ENCODE results near the gene TSC22D3.

TSC22D3 gene

DNA sequence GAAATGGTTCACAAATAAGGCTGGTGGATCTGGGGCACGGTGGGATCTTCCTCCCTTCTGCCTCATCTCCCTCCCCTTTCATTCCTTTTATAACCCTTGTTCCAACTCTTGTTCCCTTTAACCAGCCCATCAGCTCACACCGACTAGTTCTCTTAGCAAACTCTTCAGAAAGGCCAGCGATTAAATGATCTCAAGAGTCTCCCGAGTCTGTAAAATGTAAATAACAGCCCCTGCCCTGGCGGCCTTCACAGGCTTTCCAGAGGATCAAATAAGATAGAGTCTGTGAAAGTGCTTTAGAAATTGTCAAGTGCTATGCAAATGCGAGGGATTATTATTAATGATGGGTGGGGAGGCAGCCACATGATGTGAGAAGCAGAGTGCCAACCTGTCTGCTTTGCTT lies 27.1 kb downstream of the TSC22D3 start:
- TF ChIP-seq, protein P1, sequence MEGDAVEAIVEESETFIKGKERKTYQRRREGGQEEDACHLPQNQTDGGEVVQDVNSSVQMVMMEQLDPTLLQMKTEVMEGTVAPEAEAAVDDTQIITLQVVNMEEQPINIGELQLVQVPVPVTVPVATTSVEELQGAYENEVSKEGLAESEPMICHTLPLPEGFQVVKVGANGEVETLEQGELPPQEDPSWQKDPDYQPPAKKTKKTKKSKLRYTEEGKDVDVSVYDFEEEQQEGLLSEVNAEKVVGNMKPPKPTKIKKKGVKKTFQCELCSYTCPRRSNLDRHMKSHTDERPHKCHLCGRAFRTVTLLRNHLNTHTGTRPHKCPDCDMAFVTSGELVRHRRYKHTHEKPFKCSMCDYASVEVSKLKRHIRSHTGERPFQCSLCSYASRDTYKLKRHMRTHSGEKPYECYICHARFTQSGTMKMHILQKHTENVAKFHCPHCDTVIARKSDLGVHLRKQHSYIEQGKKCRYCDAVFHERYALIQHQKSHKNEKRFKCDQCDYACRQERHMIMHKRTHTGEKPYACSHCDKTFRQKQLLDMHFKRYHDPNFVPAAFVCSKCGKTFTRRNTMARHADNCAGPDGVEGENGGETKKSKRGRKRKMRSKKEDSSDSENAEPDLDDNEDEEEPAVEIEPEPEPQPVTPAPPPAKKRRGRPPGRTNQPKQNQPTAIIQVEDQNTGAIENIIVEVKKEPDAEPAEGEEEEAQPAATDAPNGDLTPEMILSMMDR (IDR thresholded peaks at IDR 0.05; ENCODE audit: insufficient read depth, low read length, missing control alignments): no peak
- H3K4me3 ChIP-seq (ENCODE audit: low read depth, low read length): no peak overlapping the region
- POLR2A ChIA-PET: no interaction called here
- CTCF ChIA-PET: interaction anchor here (2.1 kb wide), 1 partner anchor 29 kb away, joined by 6 read pairs; the partner anchor contains the start of gene NCBP2L
- DNase-seq (ENCODE audit: low read depth, low spot score): no peak

DNA sequence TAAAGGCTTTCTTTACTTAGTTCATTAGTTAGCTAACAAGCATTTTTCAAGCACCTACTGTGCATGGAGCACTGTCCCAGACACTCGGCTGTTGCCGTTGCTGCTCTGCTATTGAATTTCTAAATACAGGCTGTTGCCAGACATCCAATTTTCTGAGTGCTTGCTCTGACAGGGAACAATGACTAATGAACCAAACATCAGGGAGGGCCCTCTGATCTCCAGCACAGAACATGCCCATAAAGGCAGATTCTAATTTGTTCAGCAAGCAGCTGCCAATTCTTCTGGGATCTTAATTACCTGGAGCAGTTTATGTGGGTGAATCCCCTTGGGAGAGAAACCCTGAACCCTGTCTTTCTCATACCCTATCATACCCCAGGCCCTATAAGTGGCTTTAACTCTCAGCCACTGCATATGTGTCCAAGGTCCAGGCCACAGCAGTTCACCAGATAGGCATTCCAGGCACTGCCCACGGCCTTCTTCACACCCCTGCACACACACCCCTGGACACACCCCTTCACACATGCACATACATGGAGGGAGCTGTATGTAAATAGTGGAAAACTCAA lies 27.9 kb downstream of the TSC22D3 start:
- no peak for DNase-seq (ENCODE audit: low read depth, low spot score)
- TF ChIP-seq, protein P1 (IDR thresholded peaks at IDR 0.05; ENCODE audit: insufficient read depth, low read length, missing control alignments): no peak
- H3K4me3 ChIP-seq (ENCODE audit: low read depth, low read length): no peak overlapping the region
- ChIA-PET POLR2A (no interaction called here), CTCF (interaction anchor here (0.6 to 2.1 kb wide), 3 partner anchors 30 to 88 kb away, joined by 3 to 6 read pairs (median 4); partner anchors contain the start of gene NCBP2L)

DNA sequence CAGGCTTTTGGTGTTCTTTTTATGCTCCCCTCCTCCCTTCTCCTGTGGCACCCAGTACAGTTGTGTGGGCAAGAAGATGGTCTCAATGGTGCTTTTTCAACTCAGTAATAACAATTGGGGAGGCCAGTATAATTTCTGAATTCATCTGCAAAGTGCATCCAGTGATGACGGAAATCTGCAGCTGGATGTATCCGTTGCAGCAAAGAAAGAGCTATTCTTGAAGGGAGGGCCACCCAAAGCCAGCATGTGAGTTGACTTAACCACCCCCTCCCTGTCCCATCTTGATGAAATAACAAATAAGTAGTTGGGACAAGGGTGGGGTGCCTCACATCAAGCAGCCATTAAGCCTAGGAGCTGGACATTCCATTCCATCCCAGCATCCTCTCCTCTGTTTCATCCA lies 30.7 kb downstream of the TSC22D3 start:
- ChIA-PET POLR2A (no interaction called here), CTCF (no interaction called here)
- TF ChIP-seq, protein P1 (IDR thresholded peaks at IDR 0.05; ENCODE audit: insufficient read depth, low read length, missing control alignments): no peak
- DNase-seq (ENCODE audit: low read depth, low spot score): no peak
- H3K4me3 ChIP-seq (ENCODE audit: low read depth, low read length): no peak overlapping the region

DNA sequence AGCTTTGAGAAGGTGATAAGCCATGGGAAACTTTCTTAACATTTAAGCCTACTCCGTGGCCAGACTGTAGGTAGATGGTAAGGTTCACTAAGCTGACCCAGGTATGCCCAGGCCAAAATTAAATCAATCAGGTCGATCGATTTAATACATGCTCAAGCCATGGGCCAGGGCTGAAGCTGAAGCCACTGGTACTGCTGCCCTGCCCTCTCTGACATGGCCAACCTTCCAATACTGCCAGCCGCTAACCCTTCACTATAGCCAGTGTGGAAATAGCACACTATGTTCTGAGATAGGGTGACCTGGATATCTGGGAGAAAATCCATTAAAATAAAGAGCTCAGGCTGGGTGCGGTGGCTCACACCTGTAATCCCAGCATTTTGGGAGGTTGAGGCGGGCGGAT lies 31.6 kb downstream of the TSC22D3 start:
- H3K4me3 ChIP-seq (ENCODE audit: low read depth, low read length): no peak overlapping the region
- no peak for DNase-seq (ENCODE audit: low read depth, low spot score)
- ChIA-PET POLR2A (no interaction called here), CTCF (no interaction called here)
- TF ChIP-seq, protein P1 (IDR thresholded peaks at IDR 0.05; ENCODE audit: insufficient read depth, low read length, missing control alignments): no peak

DNA sequence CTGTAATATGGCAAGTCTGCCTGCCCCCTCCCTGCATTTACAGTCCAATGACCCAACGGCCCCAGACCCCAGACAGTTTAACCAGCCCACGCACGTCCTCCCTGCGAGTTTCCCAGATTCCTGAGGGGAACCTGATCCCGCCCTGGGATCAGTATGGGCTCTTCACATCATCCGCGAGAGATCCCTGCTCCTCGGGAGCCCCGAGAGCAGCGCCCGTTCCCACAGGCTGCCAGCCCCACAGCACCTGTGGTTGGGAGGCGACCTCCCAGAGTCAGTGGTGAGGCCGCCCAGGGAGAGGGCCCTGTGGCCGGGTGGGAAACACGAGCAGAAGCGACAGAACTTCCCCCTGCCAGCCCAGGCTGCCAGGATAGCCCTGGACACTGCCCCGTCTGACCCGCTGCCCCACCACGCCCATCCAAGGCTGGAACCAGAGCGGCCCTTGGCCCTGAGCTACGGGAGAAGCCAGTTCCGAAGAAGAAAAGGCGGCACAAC lies 32.8 kb downstream of the TSC22D3 start:
- no peak for DNase-seq (ENCODE audit: low read depth, low spot score)
- TF ChIP-seq, protein P1 (IDR thresholded peaks at IDR 0.05; ENCODE audit: insufficient read depth, low read length, missing control alignments): no peak
- H3K4me3 ChIP-seq (ENCODE audit: low read depth, low read length): no peak overlapping the region
- POLR2A ChIA-PET: no interaction called here
- CTCF ChIA-PET: no interaction called here

DNA sequence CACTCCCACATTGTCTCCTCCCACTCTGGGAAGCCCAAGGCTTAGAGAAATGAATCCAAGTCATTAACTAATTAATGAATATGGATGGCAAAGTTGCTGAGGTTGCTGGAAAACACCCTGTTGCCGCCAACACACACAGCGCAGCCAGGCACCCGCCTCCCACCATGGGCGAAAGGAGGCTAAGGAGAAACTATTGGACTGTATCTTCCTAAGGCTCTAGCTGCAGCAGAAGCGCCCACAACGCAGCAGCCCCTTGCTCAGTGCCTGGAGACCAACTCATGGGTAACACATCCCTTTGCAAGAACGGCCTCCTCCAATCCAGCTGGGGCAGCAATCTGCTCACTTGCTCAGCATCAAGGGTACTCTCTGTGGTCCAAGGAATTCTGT lies 34.2 kb downstream of the TSC22D3 start:
- no peak for DNase-seq (ENCODE audit: low read depth, low spot score)
- no peak overlapping the region for H3K4me3 ChIP-seq (ENCODE audit: low read depth, low read length)

More for the DNA sequence above, 34.2 kb downstream of the TSC22D3 start:
- ChIA-PET POLR2A (interaction anchor here (1.5 kb wide), 1 partner anchor 25 kb away, joined by 3 read pairs; no protein-coding TSS in a partner anchor), CTCF (interaction anchor here (1.1 kb wide), 1 partner anchor 12 kb away, joined by 4 read pairs; no protein-coding TSS in a partner anchor)
- TF ChIP-seq, protein P1 (IDR thresholded peaks at IDR 0.05; ENCODE audit: insufficient read depth, low read length, missing control alignments): no peak
